ENCODE data around the gene PDLIM4. TPM values are rescaled to one million over a fixed set of nuclear protein-coding genes. Genes with fewer than 3 reads are reported as not detected.

The PDLIM4 gene
- total RNA-seq, 1 donor from 2014 or later = 47.8 TPM

GRCh38 chr5:132256783-132257130, 739 bp upstream of the PDLIM4 start:
- TF ChIP-seq CTCF (IDR thresholded peaks at IDR 0.05) = no peak
- Mint-ChIP-seq H3K36me3 (ENCODE audit: unreplicated experiment) (peaks cover 2% of the 10 kb centered on the region), H3K9me3 (ENCODE audit: unreplicated experiment) (no peaks in the 10 kb centered on the region), H3K4me1 (ENCODE audit: unreplicated experiment) (peaks cover 56% of the 10 kb centered on the region), H3K4me3 (ENCODE audit: unreplicated experiment) (peak overlapping the region; percentile 75), H3K27me3 (ENCODE audit: unreplicated experiment) (no peaks in the 10 kb centered on the region), H3K27ac (ENCODE audit: unreplicated experiment) (peak overlapping the region; percentile 71)
- DNase-seq (ENCODE audit: extremely low spot score, unreplicated experiment) = no peak

- Mint-ChIP-seq H3K4me1 (ENCODE audit: unreplicated experiment) (peaks cover 58% of the 10 kb centered on the region), H3K4me3 (ENCODE audit: unreplicated experiment) (peak overlapping the region; percentile 77), H3K36me3 (ENCODE audit: unreplicated experiment) (peaks cover 5% of the 10 kb centered on the region), H3K9me3 (ENCODE audit: unreplicated experiment) (no peaks in the 10 kb centered on the region), H3K27me3 (ENCODE audit: unreplicated experiment) (no peaks in the 10 kb centered on the region), H3K27ac (ENCODE audit: unreplicated experiment) (peak overlapping the region; percentile 97)
- DNase-seq (ENCODE audit: extremely low spot score, unreplicated experiment) = peak; percentile 84
- no peak for TF ChIP-seq CTCF (IDR thresholded peaks at IDR 0.05)
Measured at GRCh38 chr5:132258102-132259068, 889 bp downstream of the PDLIM4 start.

GRCh38 chr5:132259069-132259851, 1.8 kb downstream of the PDLIM4 start:
- H3K9me3 Mint-ChIP-seq (ENCODE audit: unreplicated experiment) = no peaks in the 10 kb centered on the region
- peaks cover 52% of the 10 kb centered on the region for H3K4me1 Mint-ChIP-seq (ENCODE audit: unreplicated experiment)
- H3K27me3 Mint-ChIP-seq (ENCODE audit: unreplicated experiment) = no peaks in the 10 kb centered on the region
- TF ChIP-seq CTCF (IDR thresholded peaks at IDR 0.05) = no peak
- peak; percentile 92 for DNase-seq (ENCODE audit: extremely low spot score, unreplicated experiment)
- peaks cover 7% of the 10 kb centered on the region for H3K36me3 Mint-ChIP-seq (ENCODE audit: unreplicated experiment)
- peak overlapping the region; percentile 77 for H3K4me3 Mint-ChIP-seq (ENCODE audit: unreplicated experiment)
- peak overlapping the region; percentile 97 for H3K27ac Mint-ChIP-seq (ENCODE audit: unreplicated experiment)

- Mint-ChIP-seq H3K4me1 (ENCODE audit: unreplicated experiment) (peaks cover 49% of the 10 kb centered on the region), H3K27me3 (ENCODE audit: unreplicated experiment) (no peaks in the 10 kb centered on the region), H3K27ac (ENCODE audit: unreplicated experiment) (peak overlapping the region; percentile 97), H3K4me3 (ENCODE audit: unreplicated experiment) (peak overlapping the region; percentile 16), H3K9me3 (ENCODE audit: unreplicated experiment) (no peaks in the 10 kb centered on the region), H3K36me3 (ENCODE audit: unreplicated experiment) (peaks cover 15% of the 10 kb centered on the region)
- DNase-seq (ENCODE audit: extremely low spot score, unreplicated experiment) = peak; percentile 59
- no peak for TF ChIP-seq CTCF (IDR thresholded peaks at IDR 0.05)
Measured at GRCh38 chr5:132260051-132260450, 2.6 kb downstream of the PDLIM4 start.

Data from osteocyte (in vitro differentiated cells).